Measurements from ENCODE around the gene SARDH. TPM values are rescaled to one million over a fixed set of nuclear protein-coding genes. Genes with fewer than 3 reads are reported as not detected.

The SARDH gene
- total and polyA plus RNA-seq, 2 of the 8 experiments (the other 6 are each of a cell fraction or from before 2014, with no cell fraction given): 6.4 to 7.4 TPM

GRCh38 chr9:133618726-133619125 is 119.4 kb downstream of the SARDH start (continued):
- TF ChIP-seq RXRA (IDR thresholded peaks at IDR 0.05; ENCODE audit: insufficient read depth, low read depth, low read length) (no peak), EGR1 (IDR thresholded peaks at IDR 0.05; ENCODE audit: borderline replicate concordance, low read depth, low read length) (no peak)
